Epithelial cell of proximal tubule (primary cell): ENCODE data around the gene EIF4E1B. TPM values are rescaled to one million over a fixed set of nuclear protein-coding genes. Genes with fewer than 3 reads are reported as not detected.

Experiments
- DNase-seq: peaks from one replicate; pipeline ENCODE4 v3.0.0-alpha.2; 2011; ENCODE audit warnings: low read depth
- H3K4me3 ChIP-seq: 2 replicates; pipeline ENCODE4 v1.5.1; 2011; ENCODE audit warnings: low read depth, mild to moderate bottlenecking, low read length
- CTCF ChIP-seq: conservative IDR thresholded peaks from 2 replicates; pipeline ENCODE4 v1.5.1; 2012; ENCODE audit warnings: low read depth, mild to moderate bottlenecking, low read length
- total RNA-seq: library from RNA; depleted of rRNA; stranded (reverse); fragments of >200 nt; gene quantifications from 2 replicates; pipeline ENCODE4 v1.2.3, GENCODE V29; 2015

EIF4E1B gene
- total RNA-seq = not detected in 2 replicates

GRCh38 chr5:176629853-176630680, at the start of gene EIF4E1B, which contains the start of gene SNCB:
EIF4E1B (plus strand) TSS chr5:176630675; CDS start chr5:176642788, 12,113 bp downstream.
SNCB (minus strand) TSS chr5:176630534; CDS start chr5:176629654, 880 bp downstream.
- peak within 1 kb of the TSS; percentile 50 for H3K4me3 ChIP-seq
- no peak for DNase-seq
- TF ChIP-seq CTCF = peak; percentile 11

DNA sequence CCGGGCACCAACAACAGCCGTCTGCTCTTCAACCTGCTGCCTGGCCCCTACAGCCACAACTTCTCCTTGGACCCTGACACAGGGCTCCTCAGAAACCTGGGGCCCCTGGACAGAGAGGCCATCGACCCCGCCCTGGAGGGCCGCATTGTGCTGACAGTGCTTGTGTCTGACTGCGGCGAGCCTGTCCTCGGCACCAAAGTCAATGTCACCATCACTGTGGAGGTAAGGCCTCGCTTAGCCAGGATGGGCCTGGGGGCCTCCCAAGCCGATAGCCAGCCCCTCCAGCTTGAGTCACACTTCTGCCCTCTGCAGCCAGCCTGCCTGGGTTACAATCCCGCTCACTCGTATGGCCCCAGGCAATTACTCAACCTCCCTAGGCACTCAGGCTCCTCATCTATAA, 49.1 kb upstream of the EIF4E1B start:
- no peak for DNase-seq
- TF ChIP-seq CTCF = no peak
- no peak overlapping the region for H3K4me3 ChIP-seq

DNA sequence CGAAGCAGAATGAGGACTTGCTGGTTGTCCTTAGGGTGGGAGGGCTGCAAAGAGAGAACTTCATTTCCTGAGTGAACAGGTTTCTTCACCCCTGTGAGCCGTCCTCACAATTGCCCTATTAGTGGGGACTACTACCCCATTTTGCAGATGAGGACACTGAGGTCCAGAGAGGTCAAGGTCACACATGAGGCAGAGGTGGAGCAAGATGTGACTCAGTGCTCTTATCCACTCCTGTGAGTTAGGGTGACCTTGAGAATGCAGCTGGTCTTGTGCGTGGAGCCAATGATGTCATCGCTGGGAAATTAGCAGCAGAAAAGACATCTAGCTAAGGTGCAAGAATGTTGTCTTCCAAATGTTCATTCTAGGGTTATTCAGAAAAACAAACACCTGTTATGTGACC, 47.4 kb upstream of the EIF4E1B start:
- no peak for DNase-seq
- no peak overlapping the region for H3K4me3 ChIP-seq
- no peak for TF ChIP-seq CTCF

- no peak for TF ChIP-seq CTCF
- H3K4me3 ChIP-seq = no peak overlapping the region
- no peak for DNase-seq
Measured at GRCh38 chr5:176587398-176587797, 43.1 kb upstream of the EIF4E1B start.

DNA sequence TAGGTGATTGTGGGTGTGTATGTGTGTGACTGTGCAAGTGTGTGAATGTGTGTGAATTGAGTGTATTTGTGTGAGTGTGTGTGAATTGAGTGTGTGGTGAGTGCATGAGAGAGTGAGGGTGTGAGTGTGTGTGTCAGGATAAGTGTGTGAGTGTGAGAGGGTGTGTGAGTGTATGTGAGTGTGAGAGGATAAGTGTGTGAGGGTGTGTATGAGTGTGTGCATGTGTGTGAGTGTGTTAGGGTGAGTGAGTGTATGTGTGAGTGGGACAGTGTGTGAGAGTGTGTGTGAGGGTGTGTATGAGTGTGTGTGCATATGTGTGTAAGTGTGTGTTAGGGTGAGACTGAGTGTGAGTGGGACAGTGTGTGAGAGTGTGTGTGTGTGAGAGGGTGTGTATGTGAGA, 42.2 kb upstream of the EIF4E1B start:
- TF ChIP-seq CTCF = no peak
- H3K4me3 ChIP-seq = no peak overlapping the region
- DNase-seq = no peak

DNA sequence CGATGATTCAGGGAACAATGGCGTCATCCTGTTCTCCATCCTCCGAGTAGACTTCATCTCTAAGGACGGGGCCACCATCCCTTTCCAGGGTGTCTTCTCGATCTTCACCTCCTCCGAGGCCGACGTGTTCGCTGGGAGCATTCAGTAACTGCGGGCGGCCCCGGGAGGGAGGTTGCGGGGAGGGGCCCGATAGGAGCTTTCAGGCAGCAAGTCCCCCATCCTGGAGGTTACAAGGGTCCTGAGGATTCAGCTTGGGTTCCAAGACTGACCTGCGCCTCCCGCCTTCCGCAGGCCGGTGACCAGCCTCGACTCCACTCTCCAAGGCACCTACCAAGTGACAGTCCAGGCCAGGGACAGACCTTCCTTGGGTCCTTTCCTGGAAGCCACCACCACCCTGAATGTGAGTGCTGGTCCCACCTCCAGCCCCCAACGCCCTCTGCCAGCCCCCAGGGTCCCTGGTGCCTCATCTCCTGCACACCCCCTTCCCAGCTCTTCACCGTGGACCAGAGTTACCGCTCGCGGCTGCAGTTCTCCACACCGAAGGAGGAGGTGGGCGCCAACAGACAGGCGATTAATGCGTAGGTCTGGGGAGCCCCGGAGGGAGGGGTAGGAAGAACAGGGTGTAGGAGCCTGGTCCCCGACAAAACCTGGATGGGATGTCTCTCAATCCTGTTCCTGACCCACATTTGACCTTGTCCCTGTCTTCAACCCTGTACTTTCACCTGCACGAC, 41.3 kb upstream of the EIF4E1B start:
- H3K4me3 ChIP-seq = no peak overlapping the region
- TF ChIP-seq CTCF = no peak
- DNase-seq = no peak
